ENCODE data around the gene NPTN.
"Not testable (repeated sequence)": the region's sequence is repeated elsewhere in the genome, so short reads cannot be mapped to it uniquely, and the experiment has no call there.

NPTN gene

GRCh38 chr15:73570355-73571032, 62.7 kb downstream of the NPTN start:
- no peak for DNase-seq (ENCODE audit: low read depth)

GRCh38 chr15:73569361-73569760, 63.8 kb downstream of the NPTN start:
- no peak for DNase-seq (ENCODE audit: low read depth)

- no peak for DNase-seq (ENCODE audit: low read depth)
Observed at GRCh38 chr15:73568564-73569280, 64.5 kb downstream of the NPTN start.

- DNase-seq (ENCODE audit: low read depth): no peak
Observed at GRCh38 chr15:73567020-73567419, 66.2 kb downstream of the NPTN start.

- no peak for DNase-seq (ENCODE audit: low read depth)
Observed at GRCh38 chr15:73564255-73564654, 68.9 kb downstream of the NPTN start.

GRCh38 chr15:73560501-73561117, 72.6 kb downstream of the NPTN start:
- DNase-seq (ENCODE audit: low read depth): no peak

- no peak for DNase-seq (ENCODE audit: low read depth)
Observed at GRCh38 chr15:73558529-73558928, 74.7 kb downstream of the NPTN start.

GRCh38 chr15:73555080-73555479, 78.1 kb downstream of the NPTN start:
- DNase-seq (ENCODE audit: low read depth): no peak

GRCh38 chr15:73550190-73550589, 83.0 kb downstream of the NPTN start:
- DNase-seq (ENCODE audit: low read depth): no peak

GRCh38 chr15:73548925-73549324, 84.3 kb downstream of the NPTN start:
- DNase-seq (ENCODE audit: low read depth): not testable (repeated sequence)

GRCh38 chr15:73541479-73541878, 91.7 kb downstream of the NPTN start:
- no peak for DNase-seq (ENCODE audit: low read depth)

GRCh38 chr15:73540161-73540560, 93.0 kb downstream of the NPTN start:
- no peak for DNase-seq (ENCODE audit: low read depth)

GRCh38 chr15:73539212-73540128, 93.7 kb downstream of the NPTN start:
- DNase-seq (ENCODE audit: low read depth): no peak

GRCh38 chr15:73538563-73539211, 94.5 kb downstream of the NPTN start:
- DNase-seq (ENCODE audit: low read depth): no peak

GRCh38 chr15:73538123-73538522, 95.1 kb downstream of the NPTN start:
- no peak for DNase-seq (ENCODE audit: low read depth)

GRCh38 chr15:73530649-73531048, 102.5 kb downstream of the NPTN start:
- no peak for DNase-seq (ENCODE audit: low read depth)

- DNase-seq (ENCODE audit: low read depth): no peak
Observed at GRCh38 chr15:73527598-73527997, 105.6 kb downstream of the NPTN start.

GRCh38 chr15:73524919-73525318, 108.3 kb downstream of the NPTN start:
- no peak for DNase-seq (ENCODE audit: low read depth)

- DNase-seq (ENCODE audit: low read depth): no peak
Observed at GRCh38 chr15:73522011-73522410, 111.2 kb downstream of the NPTN start.

GRCh38 chr15:73518876-73519733, 114.1 kb downstream of the NPTN start:
- DNase-seq (ENCODE audit: low read depth): no peak
